HG02981 (cell line): ENCODE data around the gene AMY1B.
"Not testable (repeated sequence)": the region's sequence is repeated elsewhere in the genome, so short reads cannot be mapped to it uniquely, and the experiment has no call there.

Experiments
- ATAC-seq: cut with Tn5 transposase; IDR thresholded peaks from one replicate; pipeline ENCODE4 v1.9.1; 2021; ENCODE audit warnings: mild to moderate bottlenecking, moderate library complexity; ENCODE audit not compliant: unreplicated experiment

The AMY1B gene

DNA sequence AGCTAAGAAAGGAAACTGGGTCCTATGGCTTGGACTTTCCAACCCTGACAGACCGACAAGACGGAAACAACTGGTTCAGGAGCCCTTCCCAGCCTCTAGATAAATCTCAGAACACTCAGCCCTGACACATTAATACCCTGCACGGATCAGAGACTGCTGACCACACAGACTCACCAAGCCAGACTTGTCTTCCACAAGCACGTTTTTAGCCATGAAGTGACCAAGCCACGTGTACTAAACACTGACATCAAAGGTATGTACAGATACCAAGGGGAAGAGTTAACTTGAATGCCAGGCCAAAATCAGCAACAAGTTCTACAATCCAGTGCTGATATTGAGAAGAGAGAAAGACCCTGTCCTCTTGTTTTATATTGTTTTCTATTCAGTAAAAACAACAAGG lies at the start of gene AMY1B:
Gene AMY1B, minus strand, starts transcription at position 101 of the 400 bp plus-strand sequence. CDS start 571 bp downstream, outside the sequence.
- not testable (repeated sequence) for ATAC-seq

DNA sequence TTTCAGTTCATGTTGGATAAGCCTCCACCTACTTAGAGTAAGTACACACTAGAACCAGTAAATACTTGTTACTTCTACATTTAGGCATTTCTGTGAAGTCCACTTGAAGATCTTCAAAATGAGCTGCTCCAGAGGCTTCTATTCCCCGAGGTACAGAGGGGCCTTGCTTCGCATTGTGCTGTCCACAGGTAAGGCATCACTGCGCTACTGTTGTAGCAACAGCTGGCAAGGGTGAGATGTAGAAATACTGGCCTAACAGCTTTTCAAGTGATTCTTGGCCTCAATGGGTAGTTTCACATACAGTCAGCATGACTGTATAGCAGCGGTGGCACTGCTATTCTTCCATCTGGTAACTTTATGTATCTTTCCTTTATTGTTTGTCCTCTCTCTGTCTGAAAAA lies 49.0 kb upstream of the AMY1B start:
- not testable (repeated sequence) for ATAC-seq

DNA sequence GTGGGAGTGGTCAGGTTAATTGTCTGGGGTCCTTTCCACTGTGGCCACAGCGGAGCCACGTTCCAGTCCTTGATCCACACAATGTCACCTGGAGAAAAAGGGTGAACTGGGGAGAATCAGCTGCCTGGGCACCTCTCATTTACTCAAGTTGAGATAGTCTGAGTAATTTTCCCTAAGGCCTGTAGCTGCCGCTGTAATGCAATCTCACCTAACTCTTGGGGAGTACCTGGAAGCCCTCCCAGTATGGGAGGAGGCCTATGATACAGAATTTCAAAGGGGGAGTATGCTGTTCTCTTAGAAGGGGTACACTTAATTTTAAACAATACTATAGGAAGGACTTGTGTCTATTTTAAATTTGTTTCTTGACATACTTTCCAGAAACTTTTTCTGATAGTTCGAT lies 48.4 kb upstream of the AMY1B start:
- not testable (repeated sequence) for ATAC-seq

DNA sequence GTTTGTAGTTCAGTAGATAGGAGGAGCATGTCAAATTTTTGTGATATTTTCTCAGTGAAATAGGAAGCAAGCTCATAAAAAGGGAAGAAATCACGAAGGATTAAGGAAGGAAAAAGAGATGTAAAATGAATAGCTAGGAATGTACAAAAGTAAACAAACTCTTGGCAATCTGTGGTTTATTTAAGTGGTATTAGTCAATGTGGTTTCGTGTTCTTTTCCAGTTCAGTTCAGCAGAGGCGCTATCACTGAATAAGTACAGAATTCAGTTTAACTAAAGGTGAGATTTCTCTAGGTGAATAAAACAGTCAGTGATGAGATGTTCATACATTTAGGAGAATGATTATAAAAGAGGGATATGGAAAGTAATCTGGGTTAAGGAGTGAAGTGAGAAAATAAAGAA lies 42.0 kb upstream of the AMY1B start:
- ATAC-seq = not testable (repeated sequence)

DNA sequence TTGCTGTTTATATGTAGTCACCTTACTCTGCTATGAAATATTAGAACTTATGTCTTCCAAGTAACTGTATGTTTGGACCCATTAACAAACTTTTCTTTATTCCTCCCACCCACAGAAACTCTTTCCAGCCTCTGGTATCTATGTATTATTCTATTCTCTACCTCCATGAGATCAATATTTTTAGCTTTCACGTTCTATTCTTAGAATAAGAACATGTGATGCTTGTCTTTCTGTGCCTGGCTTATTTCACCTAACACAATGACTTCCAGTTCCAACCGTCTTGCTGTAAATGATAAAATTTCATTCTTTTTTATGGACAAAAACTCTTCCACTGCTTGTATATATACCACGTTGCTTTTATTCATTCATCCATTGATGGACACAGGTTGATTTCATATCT lies 39.3 kb upstream of the AMY1B start:
- not testable (repeated sequence) for ATAC-seq

GRCh38 chr1:103721473-103721872 lies 25.5 kb upstream of the AMY1B start:
- not testable (repeated sequence) for ATAC-seq

DNA sequence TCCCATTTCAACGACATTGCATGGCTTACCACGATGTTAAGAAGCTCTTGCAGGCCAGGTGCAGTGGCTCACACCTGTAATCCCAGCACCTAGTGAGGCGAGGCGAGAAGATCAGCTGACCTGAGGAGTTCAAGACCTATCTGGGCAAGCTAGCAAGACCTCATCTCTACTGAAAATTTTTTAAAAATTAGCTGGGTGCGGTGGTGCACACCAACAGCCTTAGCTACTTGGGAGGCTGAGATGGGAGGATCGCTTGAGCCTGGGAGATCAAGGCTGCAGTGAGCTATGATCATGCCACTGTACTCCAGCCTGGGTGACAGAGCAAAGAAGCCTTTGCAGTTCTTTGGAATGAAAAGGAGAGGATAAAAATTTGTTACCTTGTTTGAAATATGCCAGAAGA lies 21.4 kb upstream of the AMY1B start:
- not testable (repeated sequence) for ATAC-seq

DNA sequence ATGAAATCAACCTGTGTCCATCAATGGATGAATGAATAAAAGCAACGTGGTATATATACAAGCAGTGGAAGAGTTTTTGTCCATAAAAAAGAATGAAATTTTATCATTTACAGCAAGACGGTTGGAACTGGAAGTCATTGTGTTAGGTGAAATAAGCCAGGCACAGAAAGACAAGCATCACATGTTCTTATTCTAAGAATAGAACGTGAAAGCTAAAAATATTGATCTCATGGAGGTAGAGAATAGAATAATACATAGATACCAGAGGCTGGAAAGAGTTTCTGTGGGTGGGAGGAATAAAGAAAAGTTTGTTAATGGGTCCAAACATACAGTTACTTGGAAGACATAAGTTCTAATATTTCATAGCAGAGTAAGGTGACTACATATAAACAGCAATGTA lies 14.4 kb upstream of the AMY1B start:
- ATAC-seq = not testable (repeated sequence)

DNA sequence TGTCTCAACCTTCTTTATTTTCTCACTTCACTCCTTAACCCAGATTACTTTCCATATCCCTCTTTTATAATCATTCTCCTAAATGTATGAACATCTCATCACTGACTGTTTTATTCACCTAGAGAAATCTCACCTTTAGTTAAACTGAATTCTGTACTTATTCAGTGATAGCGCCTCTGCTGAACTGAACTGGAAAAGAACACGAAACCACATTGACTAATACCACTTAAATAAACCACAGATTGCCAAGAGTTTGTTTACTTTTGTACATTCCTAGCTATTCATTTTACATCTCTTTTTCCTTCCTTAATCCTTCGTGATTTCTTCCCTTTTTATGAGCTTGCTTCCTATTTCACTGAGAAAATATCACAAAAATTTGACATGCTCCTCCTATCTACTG lies 11.7 kb upstream of the AMY1B start:
- not testable (repeated sequence) for ATAC-seq

DNA sequence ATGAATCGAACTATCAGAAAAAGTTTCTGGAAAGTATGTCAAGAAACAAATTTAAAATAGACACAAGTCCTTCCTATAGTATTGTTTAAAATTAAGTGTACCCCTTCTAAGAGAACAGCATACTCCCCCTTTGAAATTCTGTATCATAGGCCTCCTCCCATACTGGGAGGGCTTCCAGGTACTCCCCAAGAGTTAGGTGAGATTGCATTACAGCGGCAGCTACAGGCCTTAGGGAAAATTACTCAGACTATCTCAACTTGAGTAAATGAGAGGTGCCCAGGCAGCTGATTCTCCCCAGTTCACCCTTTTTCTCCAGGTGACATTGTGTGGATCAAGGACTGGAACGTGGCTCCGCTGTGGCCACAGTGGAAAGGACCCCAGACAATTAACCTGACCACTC lies 5.2 kb upstream of the AMY1B start:
- ATAC-seq = not testable (repeated sequence)

DNA sequence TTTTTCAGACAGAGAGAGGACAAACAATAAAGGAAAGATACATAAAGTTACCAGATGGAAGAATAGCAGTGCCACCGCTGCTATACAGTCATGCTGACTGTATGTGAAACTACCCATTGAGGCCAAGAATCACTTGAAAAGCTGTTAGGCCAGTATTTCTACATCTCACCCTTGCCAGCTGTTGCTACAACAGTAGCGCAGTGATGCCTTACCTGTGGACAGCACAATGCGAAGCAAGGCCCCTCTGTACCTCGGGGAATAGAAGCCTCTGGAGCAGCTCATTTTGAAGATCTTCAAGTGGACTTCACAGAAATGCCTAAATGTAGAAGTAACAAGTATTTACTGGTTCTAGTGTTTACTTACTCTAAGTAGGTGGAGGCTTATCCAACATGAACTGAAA lies 4.7 kb upstream of the AMY1B start:
- not testable (repeated sequence) for ATAC-seq

- ATAC-seq = not testable (repeated sequence)
Observed at GRCh38 chr1:103697430-103697829, 1.4 kb upstream of the AMY1B start.

DNA sequence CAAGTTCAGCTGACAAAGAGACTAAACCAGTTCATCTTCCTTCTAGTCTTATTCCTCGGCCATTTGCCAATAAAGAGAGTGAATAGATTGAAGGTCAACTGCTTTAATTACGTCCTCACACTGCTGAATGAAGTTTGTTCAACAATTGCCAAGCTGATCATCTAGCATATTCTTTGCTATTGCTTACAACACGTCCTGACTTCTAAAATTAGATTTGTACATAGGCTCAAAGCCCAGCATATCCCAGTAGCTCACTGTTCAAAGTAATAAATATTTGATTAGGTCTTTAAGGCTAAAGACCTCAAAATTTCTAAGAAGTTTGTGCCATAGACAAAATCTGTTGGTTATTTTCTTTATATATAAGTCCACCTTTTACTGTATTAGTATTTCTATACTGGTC lies 19.7 kb downstream of the AMY1B start:
- ATAC-seq = not testable (repeated sequence)

- ATAC-seq = not testable (repeated sequence)
Observed at GRCh38 chr1:103655460-103655859, 40.5 kb downstream of the AMY1B start, which contains the start of gene AMY1A. TSS of gene AMY1A (plus strand) at chr1:103655760. CDS start at chr1:103656331, 571 bp downstream.

GRCh38 chr1:103654133-103654532 lies 41.9 kb downstream of the AMY1B start:
- not testable (repeated sequence) for ATAC-seq

- ATAC-seq = not testable (repeated sequence)
Observed at GRCh38 chr1:103650889-103651288, 45.1 kb downstream of the AMY1B start.

GRCh38 chr1:103650305-103650704 lies 45.7 kb downstream of the AMY1B start:
- ATAC-seq = not testable (repeated sequence)

- not testable (repeated sequence) for ATAC-seq
Observed at GRCh38 chr1:103643908-103644307, 52.1 kb downstream of the AMY1B start.

DNA sequence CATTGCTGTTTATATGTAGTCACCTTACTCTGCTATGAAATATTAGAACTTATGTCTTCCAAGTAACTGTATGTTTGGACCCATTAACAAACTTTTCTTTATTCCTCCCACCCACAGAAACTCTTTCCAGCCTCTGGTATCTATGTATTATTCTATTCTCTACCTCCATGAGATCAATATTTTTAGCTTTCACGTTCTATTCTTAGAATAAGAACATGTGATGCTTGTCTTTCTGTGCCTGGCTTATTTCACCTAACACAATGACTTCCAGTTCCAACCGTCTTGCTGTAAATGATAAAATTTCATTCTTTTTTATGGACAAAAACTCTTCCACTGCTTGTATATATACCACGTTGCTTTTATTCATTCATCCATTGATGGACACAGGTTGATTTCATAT lies 54.8 kb downstream of the AMY1B start:
- ATAC-seq = not testable (repeated sequence)
